ENCODE results near the gene BLTP3B. TPM values are rescaled to one million over a fixed set of nuclear protein-coding genes. Genes with fewer than 3 reads are reported as not detected.

BLTP3B gene
- 24.4 and 35.3 TPM in 2 replicates for total RNA-seq (2016; rRNA removed; fragmentation: Illumina TruSeq; extraction: Trizol)
- total RNA-seq (2016; cell fraction: cytosol; rRNA removed; fragmentation: Illumina TruSeq; extraction: Trizol; ENCODE audit: low read depth) = 6.4 and 8.3 TPM in 2 replicates
- total RNA-seq (2016; cell fraction: insoluble cytoplasmic fraction; rRNA removed; fragmentation: Illumina TruSeq; extraction: Trizol) = 24.0 and 39.1 TPM in 2 replicates
- 17.5 and 20.1 TPM in 2 replicates for total RNA-seq (2016; cell fraction: membrane; rRNA removed; fragmentation: Illumina TruSeq; extraction: Trizol)
- total RNA-seq (2016; cell fraction: nucleus; rRNA removed; fragmentation: Illumina TruSeq; extraction: Trizol) = 25.8 and 34.2 TPM in 2 replicates
- polyA plus RNA-seq (2011; rRNA removed) = 10.8 and 15.6 TPM in 2 replicates
- polyA plus RNA-seq (2011; cell fraction: cytosol; rRNA removed) = 5.5 and 9.7 TPM in 2 replicates
- polyA plus RNA-seq (2011; cell fraction: nucleus; rRNA removed) = 3.1 and 4.8 TPM in 2 replicates
- polyA plus RNA-seq (2012) = 8.8 and 14.0 TPM in 2 replicates
- polyA plus RNA-seq (2016; cell fraction: cytosol; fragmentation: Illumina TruSeq; extraction: Trizol; ENCODE audit: low read depth) = 2.1 and 2.2 TPM in 2 replicates
- 20.4 and 22.1 TPM in 2 replicates for polyA plus RNA-seq (2016; cell fraction: insoluble cytoplasmic fraction; fragmentation: Illumina TruSeq; extraction: Trizol; ENCODE audit: low read depth)
- 6.4 and 7.6 TPM in 2 replicates for polyA plus RNA-seq (2016; cell fraction: membrane; fragmentation: Illumina TruSeq; extraction: Trizol; ENCODE audit: low read depth)
- 12.8 and 14.3 TPM in 2 replicates for polyA plus RNA-seq (2016; cell fraction: nucleus; fragmentation: Illumina TruSeq; extraction: Trizol; ENCODE audit: insufficient read depth, low read depth)
- 7.8 and 20.8 TPM in 2 replicates for polyA minus RNA-seq (2011; rRNA and poly(A)+ RNA removed; ENCODE audit: low replicate concordance)
- polyA minus RNA-seq (2011; cell fraction: cytosol; rRNA and poly(A)+ RNA removed) = 21.3 and 23.3 TPM in 2 replicates
- polyA minus RNA-seq (2011; cell fraction: nucleus; rRNA and poly(A)+ RNA removed) = 37.6 and 42.9 TPM in 2 replicates
- Bru-seq, nascent RNA = percentile 78 among the genes with signal in this experiment
- percentile 81 among the genes with signal in this experiment for BruChase-seq, experiment 1, labeled RNA remaining after a 6-hour chase
- percentile 75 among the genes with signal in this experiment for BruChase-seq, experiment 2, labeled RNA remaining after a 2-hour chase
- long read RNA-seq, experiment 1, transcript UHRF1BP1L-202 (13 exons, 2,023 nt) = major isoform, 5 of 15 reads
- long read RNA-seq, experiment 1, partial matches to known transcripts = 8 of 15 reads
- long read RNA-seq, experiment 1, other reads (novel, unspliced or antisense) = 2 of 15 reads
- long read RNA-seq, experiment 2, partial matches to known transcripts = 9 of 15 reads
- long read RNA-seq, experiment 2, other reads (novel, unspliced or antisense) = 6 of 15 reads

- Histone ChIP-seq H3K27me3 (ENCODE audit: control insufficient read depth in 1 of 2, insufficient read depth in 2 of 2, low read length in 2 of 2) (no peaks in the 10 kb centered on the region; a peak in 1 of 5 replicates), H3K79me2 (ENCODE audit: insufficient read depth, low read length) (peaks cover 38% of the 10 kb centered on the region), H3K4me2 (ENCODE audit: low read depth, low read length) (peak within 1 kb of the TSS; percentile 91), H3K36me3 (replicated peaks in 1 of 2; ENCODE audit: control insufficient read depth in 1 of 2, insufficient read depth in 2 of 2, low read length in 2 of 2) (peaks cover 0 to 1% of the 10 kb centered on the region in 2 experiments; a peak in 1 of 5 replicates), H3K9me3 (ENCODE audit: low read length) (no peaks in the 10 kb centered on the region), H3K4me3 (replicated peaks in 1 of 3; ENCODE audit: insufficient read depth in 1 of 3, low read depth in 2 of 3, low read length in 3 of 3) (peak within 1 kb of the TSS; percentile 96 to 99 (median 97)), H3K4me1 (ENCODE audit: insufficient read depth, low read length) (peaks cover 67% of the 10 kb centered on the region), H2AFZ (ENCODE audit: low read length) (peak within 1 kb of the TSS; percentile 80), H3K9ac (ENCODE audit: insufficient read depth, low read depth, low read length) (peak within 1 kb of the TSS; percentile 96), H4K20me1 (ENCODE audit: insufficient read depth, low read length) (peaks cover 18% of the 10 kb centered on the region), H3K27ac (ENCODE audit: extremely low read length, insufficient read depth, low read length) (peak within 1 kb of the TSS; percentile 99)
- ATAC-seq (peak; percentile 91), FAIRE-seq (peak; percentile 61), DNase-seq (ENCODE audit: low spot score) (peak; percentile 62)
- POLR2A ChIA-PET = no interaction called here
- 36% methylated on average over 22 of the region's 35 CpGs for WGBS (ENCODE audit: low lambda C conversion rate)
- intact Hi-C loops (cut with micrococcal nuclease; ENCODE audit: unreplicated experiment) (loop anchor here (2.0 to 5.0 kb wide), 2 partner anchors 58 to 124 kb away; partner anchors contain the start of genes ACTR6, DEPDC4 and SCYL2), in situ Hi-C loops (cut with HindIII; ENCODE audit: extremely low pct_ligation_motif_present, low pct_unique_long_range_greater_than_20kb) (no loop called here)
- no TSS peak for BruUV-seq (replicated peaks)
- CTCF ChIA-PET (ENCODE audit: low intra/inter-chr PET ratio, low total read pairs) = no interaction called here
- TF ChIP-seq DMAP1 (CRISPR knock-in tag; IDR thresholded peaks at IDR 0.05) = no peak
- no peak for TF ChIP-seq ZFP1 (CRISPR knock-in tag; IDR thresholded peaks at IDR 0.05)
- TF ChIP-seq CEBPZ (IDR thresholded peaks at IDR 0.05; ENCODE audit: low read length) = no peak
- no peak for TF ChIP-seq RFXAP (CRISPR knock-in tag; IDR thresholded peaks at IDR 0.05; ENCODE audit: borderline replicate concordance)
- no peak for TF ChIP-seq NCOR1 (IDR thresholded peaks at IDR 0.05; ENCODE audit: borderline replicate concordance, low read length)
- TF ChIP-seq RAD21 (CRISPR knock-in tag; IDR thresholded peaks at IDR 0.05) = no peak
- TF ChIP-seq CHD4 (IDR thresholded peaks at IDR 0.05; ENCODE audit: borderline replicate concordance, low read length) = no peak
These were observed at the start of gene BLTP3B for GRCh38 chr12:100142851-100143559. Gene BLTP3B (minus strand): TSS chr12:100142874. CDS start chr12:100142635, 239 bp downstream.

Data from HepG2 (cell line).